ENCODE results near the gene RSU1.

The RSU1 gene

DNA sequence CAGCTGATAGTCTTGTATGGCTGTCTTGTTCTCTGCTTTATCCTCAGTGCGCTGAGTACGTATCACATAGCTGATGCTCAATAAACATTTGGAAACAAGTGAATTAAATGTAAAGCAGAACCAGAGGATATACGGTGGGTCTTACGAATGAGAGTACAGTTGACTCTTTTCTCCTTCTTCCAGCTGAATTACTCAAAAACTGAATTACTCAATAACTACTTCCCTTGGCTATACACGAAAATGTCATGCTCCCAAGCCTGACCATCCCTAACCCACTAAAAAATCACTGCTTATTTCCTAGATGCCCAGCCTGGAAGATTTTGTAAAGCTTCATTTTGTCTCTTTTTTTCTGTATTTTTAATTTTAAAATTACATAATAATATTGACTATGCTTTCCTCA, 3.2 kb upstream of the RSU1 start:
- DNase-seq = no peak

DNA sequence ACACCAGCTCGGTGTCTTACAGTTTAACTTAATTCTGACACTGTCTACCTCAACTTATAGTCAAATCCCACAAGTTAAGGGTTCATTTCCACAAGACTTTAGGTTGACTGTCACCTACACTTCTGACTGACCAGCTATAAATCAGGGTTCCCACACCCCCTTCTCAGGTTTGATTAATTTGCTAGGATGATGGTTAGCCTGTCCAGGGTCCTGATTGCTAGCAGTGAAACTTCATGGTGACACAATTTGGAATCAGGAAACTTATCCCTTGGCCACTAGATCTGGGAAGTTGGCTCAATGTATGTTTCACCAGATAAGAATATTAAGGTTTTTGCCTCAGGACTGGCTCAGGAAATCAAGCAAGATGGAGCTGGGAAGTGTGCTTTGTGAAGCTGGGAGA, 2.8 kb upstream of the RSU1 start:
- DNase-seq = no peak

DNA sequence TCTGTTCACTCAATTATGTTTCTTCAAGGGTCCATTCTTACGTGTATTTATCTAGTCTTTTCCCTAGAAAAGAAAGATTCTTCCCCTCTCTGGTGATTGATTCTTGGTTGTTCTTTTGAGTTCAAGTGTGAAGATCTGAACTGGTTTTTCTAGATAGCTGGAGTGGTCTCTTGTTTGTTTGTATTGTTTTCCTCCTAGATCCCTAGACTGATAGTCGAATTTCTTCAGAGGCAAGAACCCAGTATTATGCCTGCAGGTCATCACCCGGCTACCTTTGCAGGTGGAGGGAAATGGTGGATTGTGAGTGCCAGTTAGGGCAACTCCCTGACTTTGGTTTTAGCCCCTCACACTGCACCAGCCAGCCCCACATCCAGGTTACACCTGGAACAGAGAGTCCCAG, 2.2 kb upstream of the RSU1 start:
- no peak for DNase-seq

DNA sequence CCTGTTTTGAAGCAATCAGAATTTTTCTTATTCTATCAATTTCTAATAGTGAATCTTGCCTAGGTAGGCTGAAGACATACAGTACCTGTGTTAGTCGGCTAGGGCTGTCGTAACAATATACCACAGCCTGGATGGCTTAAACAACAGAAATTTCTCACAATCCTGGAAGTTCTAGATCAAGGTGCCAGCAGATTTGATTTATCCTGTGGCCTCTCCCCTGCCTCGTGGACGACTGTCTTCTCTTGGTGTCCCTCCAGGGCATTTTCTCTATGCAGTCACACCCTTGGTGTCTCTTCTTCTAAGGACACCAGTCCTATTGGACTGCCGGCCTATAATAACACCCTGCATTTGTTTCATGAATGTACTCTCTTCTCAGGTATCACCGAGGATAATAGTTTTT, 1.8 kb upstream of the RSU1 start:
- DNase-seq = no peak

DNA sequence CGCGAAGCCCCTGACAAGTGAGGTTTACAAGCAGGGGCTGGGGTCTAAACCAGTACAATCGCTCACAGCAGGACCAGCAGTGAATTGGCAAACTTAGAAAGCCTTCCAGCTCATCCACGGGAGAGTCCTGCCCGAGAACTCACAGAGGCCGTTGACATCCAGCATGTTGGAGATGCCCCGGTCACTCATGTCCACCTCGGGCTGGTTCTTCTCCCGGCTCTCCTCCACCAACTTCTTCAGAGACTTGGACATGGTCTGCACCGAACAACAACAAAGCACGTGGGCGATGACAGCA, 447 bp downstream of the RSU1 start:
- no peak for DNase-seq

DNA sequence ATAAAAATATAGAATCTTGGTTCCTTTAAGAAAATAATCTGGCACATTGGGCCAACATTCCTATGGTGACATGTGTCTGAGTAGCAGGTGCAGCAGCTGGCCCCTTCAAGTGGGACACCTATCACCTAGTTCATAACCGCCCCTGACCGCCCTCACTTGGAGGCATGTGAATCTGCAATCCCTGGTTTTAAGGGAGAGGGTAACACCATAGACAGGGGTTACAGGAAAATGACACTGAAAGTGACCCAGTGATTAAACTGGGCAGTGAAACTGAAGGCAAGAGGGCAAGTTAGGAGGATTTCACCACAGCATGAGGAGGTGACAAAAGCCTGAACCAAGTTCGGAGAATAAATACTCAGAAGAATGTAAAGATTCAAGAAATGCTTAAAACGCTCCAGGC, 1.1 kb downstream of the RSU1 start:
- DNase-seq = no peak

DNA sequence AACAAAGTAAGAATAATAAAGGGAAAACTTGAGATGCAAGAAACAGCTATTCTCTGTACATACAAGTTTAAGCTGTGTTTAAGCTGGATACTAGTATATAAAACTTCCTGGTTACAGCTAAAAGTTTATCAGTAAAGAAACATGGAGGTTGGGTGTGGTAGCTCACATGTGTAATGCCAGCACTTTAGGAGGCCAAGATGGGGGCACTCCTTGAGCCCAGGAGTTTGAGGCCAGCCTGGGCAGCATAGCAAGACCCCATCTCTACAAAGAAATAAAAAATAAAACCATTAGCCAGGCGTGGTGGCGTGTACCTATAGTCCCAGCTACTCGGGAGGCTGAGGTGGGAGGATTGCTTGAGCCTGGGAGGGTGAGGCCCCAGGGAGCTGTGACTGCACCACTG, 3.2 kb downstream of the RSU1 start:
- DNase-seq = peak; percentile 62

DNA sequence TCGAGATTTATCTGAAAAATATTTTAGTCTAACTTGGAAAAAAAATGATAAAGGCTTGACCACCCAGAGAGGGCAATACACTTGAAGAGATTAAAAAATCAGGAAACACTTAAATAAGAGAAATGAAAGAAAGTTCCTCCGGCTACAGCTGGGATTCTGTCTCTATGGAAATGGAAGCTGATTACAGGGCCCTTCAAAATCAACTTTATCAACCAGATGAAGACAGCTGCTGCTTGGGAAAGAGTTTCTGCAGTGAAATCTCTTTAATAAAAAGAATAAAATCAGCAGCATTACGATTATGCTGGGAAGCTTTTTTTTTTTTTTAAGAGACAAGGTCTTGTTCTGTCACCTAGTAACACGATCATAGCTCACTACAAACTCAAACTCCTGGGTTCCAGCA, 4.5 kb downstream of the RSU1 start:
- no peak for DNase-seq

DNA sequence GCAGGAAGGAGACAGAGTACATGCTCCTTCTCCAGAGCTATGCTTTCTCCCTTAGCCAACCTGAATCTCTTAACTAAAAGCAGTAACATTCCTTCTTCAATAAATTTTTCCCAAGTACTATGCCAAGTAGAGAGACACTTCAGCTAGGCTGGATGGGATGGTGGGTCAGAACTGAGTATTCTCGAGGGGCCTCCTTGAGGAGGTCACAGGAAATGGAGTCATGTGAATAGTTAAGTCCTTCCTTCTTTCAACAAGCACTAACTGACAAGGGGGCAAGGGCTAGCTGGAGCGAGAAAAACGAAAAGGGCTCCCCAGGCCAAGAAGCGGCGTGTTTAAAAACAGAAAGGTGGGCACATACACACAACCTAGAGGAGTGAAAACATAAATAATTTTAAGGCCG, 5.5 kb downstream of the RSU1 start:
- no peak for DNase-seq

DNA sequence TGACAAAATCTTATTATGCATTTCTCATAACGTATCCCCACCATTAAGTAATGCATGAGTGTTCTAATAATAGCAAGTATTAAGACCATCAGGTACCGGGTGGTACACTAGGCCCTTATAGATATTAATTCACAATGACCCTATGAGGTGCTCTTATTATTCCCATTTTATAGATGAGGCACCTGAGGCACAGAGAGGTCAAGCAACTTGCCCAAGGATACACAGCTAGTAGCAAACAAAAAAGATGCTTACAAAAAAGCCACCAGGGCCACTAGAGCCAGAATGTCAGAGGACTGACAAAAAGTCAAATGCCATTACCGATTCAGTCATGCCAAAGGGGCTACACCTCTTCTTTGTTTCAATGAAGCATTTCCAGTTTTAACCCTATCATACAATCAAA, 5.9 kb downstream of the RSU1 start:
- DNase-seq = no peak

DNA sequence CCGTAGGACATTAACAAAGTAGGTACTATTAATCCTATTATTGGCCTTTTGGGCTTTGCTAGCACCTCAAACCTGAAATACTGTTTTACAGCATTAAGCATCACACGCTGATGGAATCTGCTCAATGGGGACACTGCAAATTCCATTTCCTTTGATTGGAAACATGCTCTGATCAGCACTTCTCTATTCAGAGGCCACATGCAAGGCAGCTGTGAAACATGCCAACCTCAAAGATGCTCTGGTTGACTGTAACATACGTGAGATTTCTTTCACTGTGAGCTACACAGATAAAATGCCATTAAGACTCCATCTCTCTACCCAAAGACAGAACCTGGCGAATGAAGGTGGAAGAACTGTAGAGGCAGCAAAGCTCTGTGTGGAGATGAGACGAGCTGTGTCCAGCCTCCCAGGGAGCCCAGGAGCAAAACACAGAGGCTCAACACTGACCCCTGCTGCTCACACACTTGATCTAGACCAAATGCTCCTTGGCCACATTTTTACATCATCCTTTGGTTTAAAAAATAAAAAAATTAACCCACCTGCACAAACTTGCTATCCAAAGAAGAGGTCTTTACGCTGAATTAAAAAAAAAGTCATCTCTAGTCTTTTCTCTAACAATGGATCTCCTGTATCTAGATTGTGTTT, 8.0 kb downstream of the RSU1 start:
- peak; percentile 78 for DNase-seq

DNA sequence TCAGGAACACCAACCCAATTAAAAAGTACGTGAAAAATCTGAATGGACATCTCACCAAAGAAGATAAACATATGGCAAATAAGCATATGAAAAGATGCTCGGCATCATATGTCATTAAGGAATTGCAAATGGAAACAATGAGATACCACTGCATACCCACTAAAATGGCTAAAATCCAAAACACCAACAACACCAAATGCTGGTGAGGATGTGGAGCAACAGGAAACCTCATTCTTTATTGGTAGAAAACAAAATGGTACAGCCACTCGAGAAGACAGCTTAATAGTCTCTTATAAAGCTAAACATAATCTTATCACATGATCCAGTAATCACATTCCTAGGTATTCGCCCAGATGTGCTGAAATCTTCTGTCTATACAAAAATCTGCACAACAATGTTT, 13.1 kb downstream of the RSU1 start:
- DNase-seq = no peak

DNA sequence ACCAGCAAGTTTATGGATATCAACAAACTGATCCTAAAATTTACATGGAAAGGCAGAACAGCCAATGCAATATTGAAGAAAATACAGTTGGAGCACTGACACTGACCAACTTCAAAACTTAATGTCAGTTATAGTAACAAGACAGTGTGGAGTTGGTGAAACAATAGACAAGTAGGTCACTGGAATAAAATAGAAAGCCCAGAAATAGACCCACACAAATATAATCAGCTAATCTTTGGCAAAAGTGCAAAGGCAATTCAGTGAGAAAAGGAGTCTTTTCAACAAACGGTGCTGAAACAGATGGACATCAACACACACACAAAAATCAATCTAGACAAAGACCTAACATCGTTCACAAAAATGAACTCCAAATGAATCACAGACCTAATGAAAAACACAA, 13.8 kb downstream of the RSU1 start:
- DNase-seq = no peak

DNA sequence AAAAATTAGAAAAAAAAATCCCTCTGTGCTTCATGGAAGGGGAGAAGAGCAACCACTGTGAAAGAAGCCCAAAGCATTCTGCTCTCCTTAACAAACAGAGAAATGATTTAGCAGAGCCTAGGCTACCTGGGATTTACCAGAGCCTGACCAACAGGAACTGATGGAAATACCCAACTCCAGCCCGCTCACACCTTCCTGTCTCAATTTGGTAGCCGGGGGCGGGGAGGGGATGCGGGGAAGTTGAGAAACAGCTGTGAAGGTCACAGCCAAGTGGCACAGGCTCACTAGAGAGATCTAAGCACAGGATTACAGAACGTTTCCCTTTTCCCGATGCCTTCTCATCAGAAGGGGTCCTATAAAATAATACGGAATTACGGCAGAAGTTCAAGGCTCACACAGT, 17.6 kb downstream of the RSU1 start:
- DNase-seq = no peak

DNA sequence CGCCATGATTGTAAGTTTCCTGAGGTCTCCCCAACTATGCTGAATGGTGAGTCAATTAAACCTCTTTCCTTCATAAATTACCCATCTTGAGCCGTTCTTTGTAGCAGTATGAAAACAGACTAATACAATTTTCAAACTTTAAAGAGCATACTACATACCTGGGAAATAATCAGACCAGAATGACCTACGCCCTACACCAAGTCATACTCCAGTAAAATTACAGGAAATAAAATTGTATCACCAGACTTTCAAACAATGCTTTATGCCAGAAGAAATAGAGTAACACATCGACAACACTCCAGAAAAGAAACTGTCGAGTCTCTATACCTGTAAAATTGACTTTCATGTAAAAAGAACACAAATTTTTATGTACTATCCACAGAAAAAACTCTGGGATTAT, 18.7 kb downstream of the RSU1 start:
- DNase-seq = no peak

DNA sequence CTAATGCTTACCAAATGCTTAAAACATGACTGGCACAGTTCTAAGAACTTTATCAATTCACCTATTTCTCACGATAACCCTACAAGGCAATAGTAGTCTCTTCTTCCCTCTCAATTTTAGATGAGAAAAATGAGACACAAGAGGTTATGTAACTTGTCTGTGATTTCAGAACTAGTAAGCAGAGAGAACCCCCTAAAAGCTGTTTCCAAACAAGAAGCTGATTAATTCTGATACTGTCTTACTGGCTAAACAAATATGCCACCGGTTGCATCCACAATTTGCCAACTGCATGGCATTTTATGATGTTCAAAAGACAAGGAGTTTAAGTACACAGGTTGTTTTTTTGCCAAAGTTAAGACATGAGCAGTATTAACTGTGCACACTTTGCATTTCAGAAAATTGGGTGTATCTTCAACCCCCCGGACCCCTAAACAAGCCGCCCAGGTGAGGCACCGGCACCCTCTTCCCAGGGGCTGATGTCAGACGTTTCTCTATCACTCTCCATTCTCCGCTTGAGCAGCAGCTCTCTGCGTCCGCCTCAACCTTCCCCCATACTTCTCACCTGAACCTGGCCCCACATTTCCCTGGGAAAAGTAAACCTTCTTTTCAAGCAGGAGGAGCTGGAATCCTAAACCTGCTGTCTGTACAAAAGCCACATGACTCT, 21.7 kb downstream of the RSU1 start:
- no peak for DNase-seq

DNA sequence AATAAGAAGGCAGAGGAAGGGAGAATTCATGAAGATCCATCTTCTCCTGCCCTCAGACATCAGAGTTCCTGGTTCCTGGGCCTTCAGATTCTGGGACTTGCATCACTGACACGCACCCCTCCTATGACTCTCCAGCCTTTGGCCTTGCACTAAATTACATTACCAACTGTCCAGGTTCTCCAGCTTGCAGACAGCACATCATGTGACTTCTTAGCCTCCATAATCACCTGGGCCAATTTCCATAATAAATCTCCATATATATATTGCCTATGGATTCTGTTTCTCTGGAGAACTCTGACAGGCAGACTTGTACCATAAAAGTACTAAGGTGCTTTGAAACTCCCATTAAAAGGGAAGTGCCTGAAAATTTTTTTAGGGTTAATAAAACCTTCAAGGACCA, 23.2 kb downstream of the RSU1 start:
- no peak for DNase-seq

DNA sequence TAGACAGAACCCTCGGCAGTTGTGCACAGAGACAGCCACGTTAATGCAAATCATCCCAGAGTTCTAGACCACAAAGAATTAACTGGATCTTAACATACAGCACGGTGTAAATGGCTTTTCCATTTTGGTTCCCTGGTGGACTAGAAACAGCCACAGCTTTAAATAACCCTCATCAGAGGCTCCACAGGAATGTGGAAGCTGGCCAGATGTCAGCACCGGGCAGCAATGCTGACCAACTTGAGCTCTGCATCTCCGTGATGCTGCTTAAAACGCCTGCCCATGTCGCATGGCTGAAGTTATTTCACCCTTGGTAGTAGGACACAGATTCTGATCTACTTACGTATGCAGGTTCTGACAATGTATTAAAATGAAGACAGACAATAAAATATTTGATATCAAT, 24.5 kb downstream of the RSU1 start:
- DNase-seq = no peak

DNA sequence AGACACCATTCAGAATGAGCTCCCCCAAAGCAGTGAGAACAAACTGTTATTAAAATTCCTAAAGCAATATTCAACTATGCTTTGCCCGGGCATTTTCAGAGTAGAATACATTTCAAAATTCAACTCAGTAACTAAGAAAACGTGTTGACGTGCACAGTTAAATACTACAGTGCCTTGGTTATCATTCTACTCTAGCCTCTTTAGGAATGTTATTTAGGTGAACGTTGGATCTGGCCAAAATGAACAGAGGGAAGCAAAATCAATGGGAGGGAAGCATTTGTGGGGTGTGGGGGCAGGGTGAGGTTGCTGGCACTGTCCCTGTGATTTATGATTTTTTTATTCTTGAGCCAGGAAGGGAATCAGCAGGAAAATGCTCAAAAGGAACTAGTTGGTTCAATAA, 27.5 kb downstream of the RSU1 start:
- DNase-seq = no peak

DNA sequence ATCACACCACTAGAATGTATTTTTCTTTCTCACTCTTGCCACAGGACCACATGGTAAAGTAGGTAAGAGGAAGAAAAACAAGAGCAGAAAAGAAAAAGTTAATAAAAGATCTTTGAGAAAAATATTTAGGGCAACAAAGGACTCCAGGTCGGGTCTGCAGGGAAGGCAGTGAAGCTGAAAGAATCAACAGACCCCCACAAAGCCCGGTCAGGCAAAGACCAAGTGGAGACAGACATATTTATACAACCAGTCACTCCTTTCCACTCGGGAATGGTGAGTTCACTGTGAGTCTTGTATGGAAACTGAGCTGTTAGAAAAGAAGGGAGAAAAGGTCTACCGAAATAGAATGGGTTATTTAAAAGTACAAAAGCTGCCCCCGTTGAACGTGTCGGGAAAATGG, 28.0 kb downstream of the RSU1 start:
- no peak for DNase-seq

DNA sequence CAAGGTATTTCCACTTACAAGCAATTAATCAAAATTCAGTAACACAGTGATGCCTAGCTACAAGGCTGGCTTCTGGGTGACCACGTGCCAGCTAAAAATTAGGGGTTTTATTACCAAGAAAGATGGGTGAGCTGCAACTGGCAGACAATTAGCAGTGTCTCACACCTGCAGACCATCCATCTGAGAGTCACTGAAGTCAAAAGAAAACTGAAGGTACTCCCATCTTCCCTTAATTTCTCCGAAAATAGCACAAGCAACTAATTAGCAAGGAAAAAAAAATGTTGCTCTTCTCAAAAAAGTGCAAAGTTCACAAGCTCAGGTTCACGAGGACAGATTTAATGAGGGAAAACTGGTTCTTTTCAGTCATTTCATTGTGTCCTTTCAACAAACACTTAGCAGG, 28.4 kb downstream of the RSU1 start:
- DNase-seq = no peak

DNA sequence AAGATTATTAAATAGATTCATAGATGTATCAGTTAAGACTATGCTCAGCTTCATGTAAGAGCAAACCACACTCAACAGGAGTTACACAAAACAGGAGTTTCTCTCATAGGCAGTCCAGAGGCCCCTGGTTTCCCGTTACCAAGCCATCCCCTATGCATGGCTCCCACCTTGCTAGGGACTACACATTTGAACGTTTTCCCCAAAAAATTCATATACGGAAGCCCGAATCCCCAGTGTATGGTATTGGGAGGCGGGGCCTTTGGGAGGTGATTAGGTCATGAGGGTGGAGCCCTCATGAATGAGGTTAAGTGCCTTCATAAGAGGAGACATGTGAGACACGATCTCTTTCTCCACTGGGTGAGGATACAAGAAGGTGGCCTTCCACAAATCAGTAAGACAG, 29.1 kb downstream of the RSU1 start:
- no peak for DNase-seq

DNA sequence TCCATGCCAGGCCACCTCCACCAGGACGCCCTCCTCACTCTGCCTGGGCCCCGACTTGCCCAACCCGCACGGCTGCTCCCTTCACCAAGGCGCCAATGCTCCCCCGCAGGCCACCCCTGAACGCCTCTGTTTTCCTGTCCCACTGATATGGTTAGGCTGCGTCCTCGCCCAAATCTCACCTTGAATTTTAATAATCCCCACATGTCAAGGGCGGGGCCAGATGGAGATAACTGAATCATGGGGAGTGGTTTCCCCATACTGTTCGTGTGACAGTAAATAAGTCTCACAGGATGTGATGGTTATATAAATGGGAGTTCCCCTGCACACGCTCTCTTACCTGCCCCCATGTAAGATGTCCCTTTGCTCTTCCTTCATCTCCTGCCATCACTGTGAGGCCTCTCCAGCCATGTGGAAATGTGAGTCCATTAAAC, 29.8 kb downstream of the RSU1 start:
- no peak for DNase-seq

DNA sequence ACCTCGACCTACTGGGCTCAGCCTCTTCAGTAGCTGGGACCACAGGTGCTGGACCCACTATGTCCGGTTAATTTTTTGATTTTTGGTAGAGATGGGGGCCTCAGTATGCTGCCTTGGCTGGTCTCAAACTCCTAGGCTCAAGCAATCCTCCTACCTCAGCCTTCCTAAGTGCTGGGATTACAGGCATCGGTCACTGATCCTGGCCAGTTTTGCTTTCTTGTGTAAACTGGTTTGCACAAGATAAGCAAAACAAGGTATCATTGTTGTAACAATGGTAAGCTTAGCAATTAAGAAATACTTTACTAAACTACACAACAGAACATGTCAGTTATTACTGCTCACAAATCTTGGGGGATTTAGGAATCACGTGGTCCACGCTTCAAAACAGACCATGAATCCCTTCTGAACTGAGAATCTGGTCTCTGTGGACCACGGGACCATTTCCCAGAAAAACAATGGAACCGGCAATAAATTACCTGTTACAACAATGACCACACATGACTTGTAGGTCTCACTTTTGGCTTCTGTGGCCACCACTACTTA, 36.8 kb downstream of the RSU1 start:
- no peak for DNase-seq

DNA sequence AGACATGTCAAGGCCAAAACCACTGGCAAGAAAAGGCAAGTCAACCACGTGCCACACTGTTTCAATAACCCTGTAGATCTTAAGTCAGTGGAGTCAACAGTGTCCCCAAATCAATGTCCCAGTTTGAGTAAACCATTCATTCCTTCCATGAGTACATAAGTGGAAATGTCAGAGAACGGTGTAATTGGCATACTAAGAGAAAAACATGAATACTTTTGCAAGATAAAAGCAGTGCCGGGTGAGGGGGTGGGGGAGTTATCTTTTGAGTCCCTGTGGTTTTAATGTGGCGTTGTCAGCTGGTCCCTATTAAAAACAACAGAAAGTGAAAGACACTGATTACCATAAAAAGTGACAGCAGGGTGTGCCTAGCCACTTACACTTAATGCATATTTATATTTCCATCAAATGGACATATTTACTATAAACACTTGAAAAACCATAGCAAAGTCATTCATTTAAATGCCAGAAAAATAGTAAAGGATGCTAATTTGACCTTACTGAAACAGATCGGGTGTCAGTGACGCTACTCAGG, 37.8 kb downstream of the RSU1 start:
- DNase-seq = peak; percentile 48
